ENCODE measurements around the gene PDZD2.

DNA sequence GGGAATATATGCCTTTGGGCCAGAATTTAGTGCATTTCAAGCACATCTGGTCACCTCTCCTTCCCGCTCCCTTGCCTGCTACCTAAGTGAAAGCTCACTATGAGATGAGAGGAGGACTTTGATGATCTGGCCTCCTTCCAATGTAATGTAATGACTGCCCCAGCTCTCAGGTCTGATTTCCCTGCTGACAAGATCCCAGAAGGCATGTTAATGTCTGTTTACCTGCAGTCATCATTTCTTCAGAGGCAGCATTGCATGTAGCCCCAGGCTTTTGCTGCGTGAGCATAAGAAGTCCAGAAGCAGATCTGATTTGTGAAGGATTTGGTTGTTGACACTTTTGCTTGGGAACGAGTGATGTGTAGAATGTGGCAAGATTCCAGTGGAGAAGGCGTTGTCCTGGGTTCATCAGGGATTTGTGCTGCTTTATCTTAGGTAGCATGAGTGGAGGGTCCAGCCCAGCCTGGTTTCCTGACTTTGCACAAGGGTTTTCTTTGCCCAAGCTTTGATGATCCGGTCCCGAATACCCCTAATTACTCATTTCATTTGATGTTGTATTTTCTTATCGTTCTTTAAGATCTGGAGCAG is 342.5 kb downstream of the PDZD2 start:
- TF ChIP-seq CTCF (IDR thresholded peaks at IDR 0.05) (no peak), POLR2A (IDR thresholded peaks at IDR 0.05) (no peak)

Data from sigmoid colon (tissue), 3 donors.